NCI-H345 treated with DMSO at 0.1 percent for 48 hours (cell line): ENCODE data around the gene IFITM10.
A peak's percentile ranks its signal among the peaks of the same experiment; 100 is the strongest.

ENCODE experiments used
- DNase-seq: peaks from one replicate; lab custom pipeline; 2025; ENCODE audit not compliant: unreplicated experiment; lab: John Stamatoyannopoulos, UW

Gene IFITM10

DNA sequence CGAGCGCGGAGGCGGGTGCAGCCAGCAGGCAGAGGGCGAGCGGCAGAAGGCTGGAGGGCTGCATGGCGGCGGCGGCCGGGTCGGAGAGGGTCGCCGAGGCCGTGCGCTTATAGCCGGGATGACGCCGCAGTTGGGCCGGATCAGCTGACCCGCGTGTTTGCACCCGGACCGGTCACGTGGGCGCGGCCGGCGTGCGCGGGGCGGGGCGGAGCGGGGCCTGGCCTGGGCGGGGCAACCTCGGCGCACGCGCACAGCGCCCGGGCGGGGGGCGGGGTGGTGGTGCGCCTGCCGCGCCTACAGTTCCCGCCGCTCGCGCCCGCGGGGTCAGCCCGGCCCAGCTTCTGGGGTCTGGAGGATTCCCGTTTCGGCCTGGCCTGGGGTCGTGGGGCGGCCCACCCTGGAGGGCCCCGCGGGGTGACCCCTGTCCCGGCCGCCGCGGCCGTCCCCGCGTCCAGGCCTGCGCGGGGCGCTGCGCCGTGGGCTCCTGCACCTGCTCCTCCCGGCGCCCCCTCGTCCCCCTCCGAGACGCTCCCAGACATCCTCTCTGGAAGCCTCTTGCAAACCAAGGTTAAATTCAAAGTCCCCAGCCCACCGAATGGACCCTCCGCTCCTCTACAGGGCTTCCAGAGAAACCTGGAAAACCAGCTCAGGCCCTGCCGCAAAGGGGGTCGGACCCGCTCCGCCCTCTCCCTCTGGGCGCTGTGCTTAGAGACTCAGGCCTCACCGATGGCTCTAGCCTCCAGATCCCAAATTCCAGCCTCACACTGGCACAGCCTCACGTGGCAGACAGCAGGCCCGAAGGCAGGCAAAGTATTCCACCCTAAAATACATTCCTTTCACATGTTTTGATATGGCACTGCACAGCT is 13.6 kb upstream of the IFITM10 start, which contains the start of gene CTSD:
Gene CTSD, minus strand, starts transcription at position 132 of the 866 bp plus-strand sequence. Its CDS starts 68 bp downstream, at position 64.
- peak; percentile 46 for DNase-seq

GRCh38 chr11:1763336-1763795 is 13.0 kb upstream of the IFITM10 start:
- no peak for DNase-seq

DNA sequence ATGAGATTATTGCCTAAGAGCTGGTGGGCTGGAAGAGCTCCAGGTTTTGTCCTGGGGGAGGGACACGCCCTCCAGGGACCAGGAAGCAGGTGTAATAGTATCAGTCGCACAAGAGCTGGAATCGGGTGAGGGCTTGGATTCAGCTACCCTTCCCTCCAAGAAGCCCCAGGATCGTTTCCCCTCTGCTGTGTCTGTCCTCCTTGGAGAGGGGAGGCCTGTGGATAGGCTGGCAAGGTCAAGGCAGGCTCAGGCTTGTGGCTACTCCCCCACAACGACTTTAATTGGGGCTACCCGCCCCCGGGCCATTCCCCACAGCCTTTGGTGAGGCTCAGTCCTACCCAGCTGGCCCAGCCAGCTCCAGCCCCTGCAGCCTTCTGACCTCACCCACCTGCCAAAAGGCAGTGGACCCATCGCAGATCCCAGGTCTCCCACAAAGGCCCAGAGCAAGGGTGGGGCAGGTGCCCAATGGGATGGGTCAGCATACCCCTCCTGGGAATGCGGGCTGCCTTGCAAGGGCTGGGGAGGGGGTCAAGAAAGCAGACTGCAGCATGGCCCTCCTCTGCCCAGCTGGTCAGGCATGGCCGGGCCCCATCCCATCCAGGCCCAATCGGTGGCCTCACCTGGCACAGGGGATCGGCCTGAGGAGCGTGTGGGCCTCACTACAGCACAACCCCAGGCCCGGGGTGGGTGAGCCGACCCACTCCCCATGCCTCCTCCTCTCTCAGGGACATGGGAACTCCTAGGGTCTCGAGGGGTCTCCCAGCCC is 12.3 kb upstream of the IFITM10 start:
- no peak for DNase-seq

GRCh38 chr11:1761857-1762536 is 11.6 kb upstream of the IFITM10 start:
- no peak for DNase-seq

- DNase-seq, result no peak
Measured at GRCh38 chr11:1761110-1761856, 10.9 kb upstream of the IFITM10 start.

DNA sequence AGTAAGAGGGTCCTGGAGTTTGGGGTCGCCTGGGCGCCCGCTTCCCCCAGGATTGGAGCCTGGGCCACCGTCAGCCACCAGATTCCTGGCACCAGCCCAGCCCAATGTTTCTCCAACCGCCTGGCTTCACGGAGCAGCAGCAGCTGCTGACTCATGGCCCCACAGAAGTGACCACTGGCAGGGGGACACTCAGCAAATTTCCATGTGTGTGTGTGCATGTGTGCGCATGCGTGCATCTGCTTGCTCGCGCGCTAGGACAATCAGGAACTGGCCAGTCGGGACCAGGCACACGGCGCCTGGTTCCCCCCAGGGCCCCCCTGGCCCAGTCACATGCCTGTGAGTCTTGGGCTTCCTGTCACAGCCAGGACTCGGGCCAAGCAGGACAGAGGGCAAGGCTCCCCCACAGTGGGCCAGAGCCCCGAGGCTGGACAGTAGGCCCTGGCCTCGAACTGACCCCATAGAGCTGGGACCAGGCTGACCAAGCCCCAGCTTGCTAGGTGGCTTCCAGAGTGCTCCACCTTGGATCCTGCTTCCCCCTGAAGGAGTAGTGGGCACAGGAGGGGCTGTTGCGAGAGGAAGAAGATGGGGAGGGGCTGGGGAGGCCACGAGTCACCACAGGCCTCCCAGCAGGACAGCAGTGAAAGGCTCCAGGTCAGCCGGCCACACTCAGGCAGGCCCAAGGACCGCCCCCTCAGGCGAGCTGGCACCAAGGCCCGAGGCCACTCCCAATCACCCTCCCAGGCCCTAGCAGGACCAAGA is 10.1 kb upstream of the IFITM10 start:
- no peak for DNase-seq

GRCh38 chr11:1759851-1760220 is 9.4 kb upstream of the IFITM10 start:
- DNase-seq, result no peak

GRCh38 chr11:1759151-1759850 is 8.9 kb upstream of the IFITM10 start:
- no peak for DNase-seq

DNA sequence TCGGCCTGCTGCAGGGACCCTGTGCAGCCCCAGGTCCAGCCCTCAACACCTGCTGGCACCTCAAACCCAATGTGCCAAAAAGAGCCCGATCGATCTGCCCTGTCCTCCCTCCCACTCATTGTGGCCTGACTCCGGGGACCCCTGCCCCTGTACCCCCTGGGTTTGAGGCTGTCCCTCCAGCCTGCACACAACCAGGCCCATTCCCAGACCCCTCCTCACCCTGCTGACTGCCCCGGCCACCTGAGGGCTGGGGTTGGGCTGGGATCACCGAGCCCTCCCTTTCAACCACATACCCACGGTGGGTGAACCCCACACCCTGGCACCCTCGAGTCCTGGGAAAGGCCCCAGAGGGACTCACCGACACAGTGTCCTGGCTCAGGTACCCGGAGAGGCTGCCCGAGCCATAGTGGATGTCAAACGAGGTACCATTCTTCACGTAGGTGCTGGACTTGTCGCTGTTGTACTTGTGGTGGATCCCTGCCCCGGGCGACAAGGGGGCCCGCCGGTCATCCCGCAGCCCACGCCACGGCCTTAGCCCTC is 8.3 kb upstream of the IFITM10 start:
- no peak for DNase-seq

- DNase-seq, result no peak
Measured at GRCh38 chr11:1757861-1758610, 7.6 kb upstream of the IFITM10 start.

DNA sequence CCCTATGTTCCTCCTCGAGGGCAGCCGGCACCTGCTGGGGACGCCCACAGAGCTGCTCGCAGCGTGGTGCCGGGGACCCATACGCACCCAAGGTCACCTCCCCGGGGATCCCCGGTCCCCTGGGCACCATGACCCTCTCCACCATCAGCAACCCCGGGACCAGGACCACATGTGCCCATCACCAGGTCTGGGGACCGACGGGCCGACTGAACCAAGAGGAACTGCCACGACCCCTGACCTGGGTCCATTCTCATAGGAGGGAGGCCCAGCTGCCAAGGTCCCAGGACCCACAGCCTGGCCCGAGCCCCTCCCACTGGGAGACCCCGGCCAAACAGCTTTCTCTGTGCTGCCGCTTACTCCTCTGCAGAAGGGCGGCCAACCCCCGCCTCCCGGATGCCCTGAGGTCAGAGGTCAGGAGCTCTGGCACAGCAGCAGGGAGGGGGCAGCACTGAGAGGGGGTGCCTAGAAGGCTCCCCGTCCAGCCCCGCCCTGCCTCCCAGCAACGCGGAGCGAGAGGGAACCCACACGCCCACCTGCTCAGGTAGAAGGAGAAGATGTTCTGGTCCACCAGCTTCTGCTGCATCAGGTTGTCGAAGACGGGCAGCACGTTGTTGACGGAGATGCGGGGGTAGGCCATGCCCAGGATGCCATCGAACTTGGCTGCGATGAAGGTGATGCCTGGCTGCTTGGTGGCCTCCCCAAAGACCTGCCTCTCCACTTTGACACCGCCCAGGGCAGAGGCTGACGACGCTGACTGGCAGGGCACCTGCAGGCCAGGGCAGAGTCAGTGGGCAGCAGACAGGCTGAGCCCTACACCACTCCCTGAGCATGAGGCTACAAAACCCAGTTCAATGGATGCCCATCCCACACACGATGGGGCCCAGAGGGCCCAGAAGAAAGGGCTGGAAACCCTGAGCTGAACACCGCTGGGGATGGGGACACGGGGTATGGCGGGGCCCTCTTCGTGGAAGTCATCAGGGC is 6.7 kb upstream of the IFITM10 start:
- DNase-seq, result no peak

DNA sequence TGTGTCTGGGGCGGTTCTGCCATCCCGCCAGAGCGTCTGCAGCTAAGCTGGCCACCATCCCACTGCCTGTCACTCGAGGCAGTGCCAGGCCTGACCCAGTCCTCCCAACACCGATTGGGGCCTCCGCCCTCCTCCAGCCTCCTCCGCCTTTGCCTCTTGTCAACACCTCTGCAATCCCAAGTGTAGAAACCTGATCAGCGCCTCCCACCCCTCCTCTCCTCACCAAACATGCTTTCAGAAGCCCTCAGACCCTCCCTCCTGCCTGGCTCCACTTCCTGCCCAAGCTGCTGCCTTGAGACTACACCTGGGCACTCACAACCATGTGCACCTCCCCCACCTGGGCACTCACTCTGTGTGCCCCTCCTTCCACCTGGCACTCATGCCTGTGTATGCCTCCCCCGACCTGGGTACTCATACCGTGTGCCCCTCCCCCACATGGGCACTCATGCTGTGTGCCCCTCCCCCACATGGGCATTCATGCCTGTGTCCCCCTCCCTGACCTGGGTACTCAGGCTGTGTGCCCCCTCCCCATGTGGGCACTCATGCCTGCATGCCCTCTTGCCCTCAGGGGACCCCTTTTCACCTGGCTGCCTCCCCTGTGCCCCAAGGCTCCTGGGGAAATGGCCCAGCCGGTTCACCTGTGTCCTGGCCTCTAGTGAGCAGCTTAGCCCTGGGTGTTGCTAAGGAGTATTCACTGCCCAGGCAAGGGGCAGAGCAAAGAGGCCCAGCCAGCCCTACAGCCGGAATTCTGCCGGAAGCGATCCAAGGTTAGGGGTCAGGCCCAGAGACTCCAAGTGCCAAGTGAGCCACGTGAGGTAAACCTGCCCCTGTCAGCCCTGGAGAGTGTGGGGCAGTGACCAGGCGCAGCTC is 5.5 kb upstream of the IFITM10 start:
- no peak for DNase-seq

- DNase-seq, result no peak
Measured at GRCh38 chr11:1755344-1755691, 4.9 kb upstream of the IFITM10 start.

DNA sequence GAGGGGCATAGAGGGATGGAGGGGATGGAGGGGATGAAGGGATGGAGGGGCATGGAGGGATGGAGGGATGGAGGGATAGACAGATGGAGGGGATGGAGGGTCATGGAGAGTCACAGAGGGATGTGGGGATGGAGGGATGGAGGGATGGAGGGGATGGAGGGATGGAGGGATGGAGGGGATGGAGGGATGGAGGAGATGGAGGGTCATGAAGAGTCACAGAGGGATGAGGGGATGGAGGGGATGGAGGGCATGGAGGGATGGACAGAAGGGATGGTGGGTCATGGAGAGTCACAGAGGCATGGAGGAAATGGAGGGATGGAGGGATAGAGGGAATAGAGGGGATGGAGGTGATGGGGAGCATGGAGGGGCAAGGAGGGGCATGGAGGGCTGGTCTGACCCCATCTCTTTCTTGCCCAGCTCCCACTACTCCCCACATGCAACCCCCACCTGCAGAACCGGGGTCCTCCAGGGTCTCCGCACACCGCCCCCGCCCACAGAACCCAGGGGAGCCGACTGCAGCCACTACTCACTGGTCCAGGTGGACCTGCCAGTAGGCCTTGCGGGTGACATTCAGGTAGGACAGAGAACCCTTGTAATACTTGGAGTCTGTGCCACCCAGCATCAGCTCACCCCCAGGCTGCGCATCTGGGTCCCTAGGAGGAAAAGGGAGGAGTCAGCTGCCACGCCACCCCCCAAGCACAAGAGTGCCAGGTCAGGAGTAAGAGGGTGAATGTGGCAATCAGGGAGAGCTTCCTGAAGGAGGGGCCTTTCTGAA is 4.2 kb upstream of the IFITM10 start:
- DNase-seq, result no peak

- no peak for DNase-seq
Measured at GRCh38 chr11:1753929-1754305, 3.5 kb upstream of the IFITM10 start.
